ENCODE measurements around the gene SERPIND1.

DNA sequence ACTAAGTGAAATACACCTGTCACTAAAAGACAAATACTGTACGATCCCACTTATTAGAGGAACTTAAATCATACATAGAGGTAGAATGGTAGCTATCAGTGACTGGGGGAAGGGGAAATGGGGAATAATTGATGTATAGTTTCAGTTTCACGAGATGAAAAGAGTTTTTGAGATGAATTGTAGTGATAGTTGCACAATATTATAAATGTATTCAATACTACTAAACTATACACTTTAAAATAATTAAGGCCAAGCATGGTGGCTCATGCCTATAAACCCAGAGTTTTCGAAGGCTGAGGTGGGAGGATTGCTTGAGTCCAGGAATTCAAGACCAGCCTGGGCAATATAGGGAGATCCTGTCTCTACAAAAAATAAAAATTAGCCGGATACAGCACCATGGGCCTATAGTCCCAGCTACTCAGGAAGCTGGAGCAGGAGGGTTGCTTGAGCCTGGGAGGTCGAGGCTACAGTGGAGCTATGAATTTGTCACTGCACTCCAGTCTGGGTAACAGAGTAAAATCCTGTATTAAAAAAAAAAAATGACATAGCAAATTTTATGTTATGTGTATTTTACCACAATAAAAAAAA lies 40.4 kb downstream of the SERPIND1 start:
- TF ChIP-seq, protein P1, sequence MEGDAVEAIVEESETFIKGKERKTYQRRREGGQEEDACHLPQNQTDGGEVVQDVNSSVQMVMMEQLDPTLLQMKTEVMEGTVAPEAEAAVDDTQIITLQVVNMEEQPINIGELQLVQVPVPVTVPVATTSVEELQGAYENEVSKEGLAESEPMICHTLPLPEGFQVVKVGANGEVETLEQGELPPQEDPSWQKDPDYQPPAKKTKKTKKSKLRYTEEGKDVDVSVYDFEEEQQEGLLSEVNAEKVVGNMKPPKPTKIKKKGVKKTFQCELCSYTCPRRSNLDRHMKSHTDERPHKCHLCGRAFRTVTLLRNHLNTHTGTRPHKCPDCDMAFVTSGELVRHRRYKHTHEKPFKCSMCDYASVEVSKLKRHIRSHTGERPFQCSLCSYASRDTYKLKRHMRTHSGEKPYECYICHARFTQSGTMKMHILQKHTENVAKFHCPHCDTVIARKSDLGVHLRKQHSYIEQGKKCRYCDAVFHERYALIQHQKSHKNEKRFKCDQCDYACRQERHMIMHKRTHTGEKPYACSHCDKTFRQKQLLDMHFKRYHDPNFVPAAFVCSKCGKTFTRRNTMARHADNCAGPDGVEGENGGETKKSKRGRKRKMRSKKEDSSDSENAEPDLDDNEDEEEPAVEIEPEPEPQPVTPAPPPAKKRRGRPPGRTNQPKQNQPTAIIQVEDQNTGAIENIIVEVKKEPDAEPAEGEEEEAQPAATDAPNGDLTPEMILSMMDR (IDR thresholded peaks at IDR 0.05), result no peak
- TF ChIP-seq EP300 (IDR thresholded peaks at IDR 0.05) (no peak), POLR2A (IDR thresholded peaks at IDR 0.05) (no peak), POLR2AphosphoS5 (IDR thresholded peaks at IDR 0.05) (no peak)

Measured in gastroesophageal sphincter (tissue), 3 donors.